IgD-negative memory B cell (primary cell): ENCODE results near the gene WDR20. TPM values are rescaled to one million over a fixed set of nuclear protein-coding genes. Genes with fewer than 3 reads are reported as not detected.
"Not testable (repeated sequence)": the region's sequence is repeated elsewhere in the genome, so short reads cannot be mapped to it uniquely, and the experiment has no call there.

Experiments used
- H3K27ac Mint-ChIP-seq, 3 donors: one replicate each; pipeline ENCODE4 v1.8.0; 2020 to 2022; ENCODE audit warnings: mild to moderate bottlenecking in 3 of 3, mixed read lengths in 3 of 3, moderate library complexity in 1 of 3
- H3K27me3 Mint-ChIP-seq: one replicate; pipeline ENCODE4 v1.8.0; 2021; ENCODE audit warnings: mixed read lengths
- H3K36me3 Mint-ChIP-seq: one replicate; pipeline ENCODE4 v1.8.0; 2020; ENCODE audit warnings: mild to moderate bottlenecking, mixed read lengths
- H3K4me1 Mint-ChIP-seq, 3 donors: one replicate each; pipeline ENCODE4 v1.8.0; 2020 to 2022; ENCODE audit warnings: mixed read lengths in 3 of 3, mild to moderate bottlenecking in 1 of 3
- H3K4me3 Mint-ChIP-seq, 4 donors: one replicate each; pipeline ENCODE4 v1.8.0; 2020 to 2022; ENCODE audit warnings: mild to moderate bottlenecking in 4 of 4, mixed read lengths in 4 of 4, moderate library complexity in 3 of 4
- H3K9me3 Mint-ChIP-seq, 3 donors: one replicate each; pipeline ENCODE4 v1.8.0; 2020 to 2021; ENCODE audit warnings: mixed read lengths in 3 of 3, mild to moderate bottlenecking in 1 of 3
- polyA plus RNA-seq: library from polyadenylated mRNA; unstranded; fragments of 300-500 nt; fragmentation: Illumina TruSeq; gene quantifications from one replicate; pipeline ENCODE4 v1.2.3, GENCODE V29; 2021

WDR20 gene
- polyA plus RNA-seq, 1 donor from 2014 or later: 14.9 TPM

GRCh38 chr14:102170061-102170460 lies 30.4 kb downstream of the WDR20 start:
- Mint-ChIP-seq H3K27ac (peak overlapping the region in 1 of 3 donors; percentile 47), H3K36me3 (no peaks in the 10 kb centered on the region), H3K27me3 (no peaks in the 10 kb centered on the region), H3K9me3 (no peaks in the 10 kb centered on the region), H3K4me3 (no peak overlapping the region), H3K4me1 (peaks cover 11 to 27% (median 23%) of the 10 kb centered on the region in 3 donors)

- no peaks in the 10 kb centered on the region for H3K9me3 Mint-ChIP-seq
- no peaks in the 10 kb centered on the region for H3K27me3 Mint-ChIP-seq
- H3K27ac Mint-ChIP-seq: no peak overlapping the region
- no peaks in the 10 kb centered on the region for H3K36me3 Mint-ChIP-seq
- H3K4me3 Mint-ChIP-seq: no peak overlapping the region
- H3K4me1 Mint-ChIP-seq: peaks cover 13 to 32% (median 28%) of the 10 kb centered on the region in 3 donors
Observed at GRCh38 chr14:102171173-102172020, 31.7 kb downstream of the WDR20 start.

GRCh38 chr14:102172021-102172272 lies 32.2 kb downstream of the WDR20 start:
- H3K9me3 Mint-ChIP-seq, H3K27ac Mint-ChIP-seq, H3K27me3 Mint-ChIP-seq, H3K36me3 Mint-ChIP-seq, H3K4me3 Mint-ChIP-seq: not testable (repeated sequence)
- H3K4me1 Mint-ChIP-seq: peaks cover 10 to 29% (median 23%) of the 10 kb centered on the region in 3 donors

- not testable (repeated sequence) for H3K4me3 Mint-ChIP-seq, H3K36me3 Mint-ChIP-seq, H3K9me3 Mint-ChIP-seq, H3K27me3 Mint-ChIP-seq, H3K27ac Mint-ChIP-seq
- H3K4me1 Mint-ChIP-seq: peaks cover 10 to 29% (median 23%) of the 10 kb centered on the region in 3 donors
Observed at GRCh38 chr14:102172721-102173120, 33.0 kb downstream of the WDR20 start.

- Mint-ChIP-seq H3K27me3 (no peaks in the 10 kb centered on the region), H3K36me3 (no peaks in the 10 kb centered on the region), H3K27ac (no peak overlapping the region), H3K9me3 (no peaks in the 10 kb centered on the region), H3K4me1 (peaks cover 23 to 36% (median 33%) of the 10 kb centered on the region in 3 donors), H3K4me3 (no peak overlapping the region)
Observed at GRCh38 chr14:102177161-102177560, 37.5 kb downstream of the WDR20 start.

GRCh38 chr14:102178806-102179205 lies 39.1 kb downstream of the WDR20 start:
- H3K4me1 Mint-ChIP-seq: peaks cover 25 to 39% (median 33%) of the 10 kb centered on the region in 3 donors
- no peak overlapping the region for H3K27ac Mint-ChIP-seq
- H3K36me3 Mint-ChIP-seq: no peaks in the 10 kb centered on the region
- H3K4me3 Mint-ChIP-seq: no peak overlapping the region
- H3K27me3 Mint-ChIP-seq: no peaks in the 10 kb centered on the region
- H3K9me3 Mint-ChIP-seq: no peaks in the 10 kb centered on the region

GRCh38 chr14:102180248-102180998 lies 40.7 kb downstream of the WDR20 start:
- H3K4me1 Mint-ChIP-seq: peaks cover 24 to 34% (median 26%) of the 10 kb centered on the region in 3 donors
- no peaks in the 10 kb centered on the region for H3K9me3 Mint-ChIP-seq
- H3K4me3 Mint-ChIP-seq: peak overlapping the region in 1 of 4 donors; percentile 20
- H3K27me3 Mint-ChIP-seq: no peaks in the 10 kb centered on the region
- H3K36me3 Mint-ChIP-seq: no peaks in the 10 kb centered on the region
- H3K27ac Mint-ChIP-seq: no peak overlapping the region

- no peak overlapping the region for H3K27ac Mint-ChIP-seq
- H3K36me3 Mint-ChIP-seq: no peaks in the 10 kb centered on the region
- H3K9me3 Mint-ChIP-seq: no peaks in the 10 kb centered on the region
- H3K4me1 Mint-ChIP-seq: peaks cover 21 to 33% (median 23%) of the 10 kb centered on the region in 3 donors
- H3K4me3 Mint-ChIP-seq: peak overlapping the region in 1 of 4 donors; percentile 20
- H3K27me3 Mint-ChIP-seq: no peaks in the 10 kb centered on the region
Observed at GRCh38 chr14:102181187-102181586, 41.5 kb downstream of the WDR20 start.

- Mint-ChIP-seq H3K27me3 (no peaks in the 10 kb centered on the region), H3K9me3 (no peaks in the 10 kb centered on the region), H3K36me3 (no peaks in the 10 kb centered on the region), H3K27ac (no peak overlapping the region), H3K4me3 (no peak overlapping the region), H3K4me1 (peaks cover 25 to 31% (median 25%) of the 10 kb centered on the region in 3 donors)
Observed at GRCh38 chr14:102182190-102182589, 42.5 kb downstream of the WDR20 start.

- H3K36me3 Mint-ChIP-seq: no peaks in the 10 kb centered on the region
- H3K27ac Mint-ChIP-seq: no peak overlapping the region
- no peaks in the 10 kb centered on the region for H3K9me3 Mint-ChIP-seq
- H3K4me1 Mint-ChIP-seq: peaks cover 25 to 28% (median 26%) of the 10 kb centered on the region in 3 donors
- no peaks in the 10 kb centered on the region for H3K27me3 Mint-ChIP-seq
- H3K4me3 Mint-ChIP-seq: no peak overlapping the region
Observed at GRCh38 chr14:102182936-102183619, 43.4 kb downstream of the WDR20 start.

- H3K36me3 Mint-ChIP-seq: no peaks in the 10 kb centered on the region
- no peak overlapping the region for H3K27ac Mint-ChIP-seq
- H3K4me1 Mint-ChIP-seq: peaks cover 19 to 28% (median 24%) of the 10 kb centered on the region in 3 donors
- H3K4me3 Mint-ChIP-seq: no peak overlapping the region
- no peaks in the 10 kb centered on the region for H3K9me3 Mint-ChIP-seq
- no peaks in the 10 kb centered on the region for H3K27me3 Mint-ChIP-seq
Observed at GRCh38 chr14:102183886-102184285, 44.2 kb downstream of the WDR20 start.

GRCh38 chr14:102184316-102185035 lies 44.8 kb downstream of the WDR20 start:
- H3K36me3 Mint-ChIP-seq: no peaks in the 10 kb centered on the region
- peaks cover 17 to 28% (median 24%) of the 10 kb centered on the region in 3 donors for H3K4me1 Mint-ChIP-seq
- no peaks in the 10 kb centered on the region for H3K27me3 Mint-ChIP-seq
- no peak overlapping the region for H3K4me3 Mint-ChIP-seq
- no peaks in the 10 kb centered on the region for H3K9me3 Mint-ChIP-seq
- H3K27ac Mint-ChIP-seq: no peak overlapping the region

GRCh38 chr14:102185360-102185759 lies 45.7 kb downstream of the WDR20 start:
- H3K4me3 Mint-ChIP-seq: no peak overlapping the region
- peaks cover 14 to 26% (median 23%) of the 10 kb centered on the region in 3 donors for H3K4me1 Mint-ChIP-seq

GRCh38 chr14:102187044-102187443 lies 47.3 kb downstream of the WDR20 start:
- no peaks in the 10 kb centered on the region for H3K36me3 Mint-ChIP-seq
- H3K27me3 Mint-ChIP-seq: no peaks in the 10 kb centered on the region
- no peaks in the 10 kb centered on the region for H3K9me3 Mint-ChIP-seq
- no peak overlapping the region for H3K4me3 Mint-ChIP-seq
- H3K4me1 Mint-ChIP-seq: peaks cover 11 to 25% (median 23%) of the 10 kb centered on the region in 3 donors
- peak overlapping the region in 1 of 3 donors; percentile 81 for H3K27ac Mint-ChIP-seq

More at GRCh38 chr14:102185360-102185759, 45.7 kb downstream of the WDR20 start:
- no peaks in the 10 kb centered on the region for H3K36me3 Mint-ChIP-seq
- H3K27me3 Mint-ChIP-seq: no peaks in the 10 kb centered on the region
- no peak overlapping the region for H3K27ac Mint-ChIP-seq
- no peaks in the 10 kb centered on the region for H3K9me3 Mint-ChIP-seq
